Measurements from ENCODE around the gene METAP2.

Gene METAP2

DNA sequence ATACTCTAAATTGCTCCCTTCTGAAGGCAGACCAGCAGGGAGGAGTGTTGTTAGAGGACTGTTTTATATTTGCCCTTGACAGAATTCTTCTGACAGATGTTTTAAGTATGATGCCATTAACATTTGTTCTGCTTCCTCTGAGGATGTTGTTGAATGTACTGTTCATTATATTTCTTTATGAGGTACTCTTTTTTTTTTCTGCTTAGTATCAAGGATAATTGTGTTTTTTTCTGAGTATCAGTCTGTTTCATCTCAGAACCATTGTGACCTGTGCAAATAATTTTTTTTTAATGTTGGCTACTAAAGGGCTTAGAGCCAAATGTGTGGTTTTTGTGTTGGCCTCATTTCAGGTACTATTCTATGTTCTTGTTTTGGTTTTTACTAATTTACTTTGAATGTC is 10.6 kb downstream of the METAP2 start:
- TF ChIP-seq, protein P1, sequence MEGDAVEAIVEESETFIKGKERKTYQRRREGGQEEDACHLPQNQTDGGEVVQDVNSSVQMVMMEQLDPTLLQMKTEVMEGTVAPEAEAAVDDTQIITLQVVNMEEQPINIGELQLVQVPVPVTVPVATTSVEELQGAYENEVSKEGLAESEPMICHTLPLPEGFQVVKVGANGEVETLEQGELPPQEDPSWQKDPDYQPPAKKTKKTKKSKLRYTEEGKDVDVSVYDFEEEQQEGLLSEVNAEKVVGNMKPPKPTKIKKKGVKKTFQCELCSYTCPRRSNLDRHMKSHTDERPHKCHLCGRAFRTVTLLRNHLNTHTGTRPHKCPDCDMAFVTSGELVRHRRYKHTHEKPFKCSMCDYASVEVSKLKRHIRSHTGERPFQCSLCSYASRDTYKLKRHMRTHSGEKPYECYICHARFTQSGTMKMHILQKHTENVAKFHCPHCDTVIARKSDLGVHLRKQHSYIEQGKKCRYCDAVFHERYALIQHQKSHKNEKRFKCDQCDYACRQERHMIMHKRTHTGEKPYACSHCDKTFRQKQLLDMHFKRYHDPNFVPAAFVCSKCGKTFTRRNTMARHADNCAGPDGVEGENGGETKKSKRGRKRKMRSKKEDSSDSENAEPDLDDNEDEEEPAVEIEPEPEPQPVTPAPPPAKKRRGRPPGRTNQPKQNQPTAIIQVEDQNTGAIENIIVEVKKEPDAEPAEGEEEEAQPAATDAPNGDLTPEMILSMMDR (IDR thresholded peaks at IDR 0.05; ENCODE audit: insufficient read depth, low read depth, low read length, missing control alignments) = no peak
- DNase-seq (ENCODE audit: low read depth) = no peak
- H3K4me3 ChIP-seq (ENCODE audit: low read length) = no peak overlapping the region

DNA sequence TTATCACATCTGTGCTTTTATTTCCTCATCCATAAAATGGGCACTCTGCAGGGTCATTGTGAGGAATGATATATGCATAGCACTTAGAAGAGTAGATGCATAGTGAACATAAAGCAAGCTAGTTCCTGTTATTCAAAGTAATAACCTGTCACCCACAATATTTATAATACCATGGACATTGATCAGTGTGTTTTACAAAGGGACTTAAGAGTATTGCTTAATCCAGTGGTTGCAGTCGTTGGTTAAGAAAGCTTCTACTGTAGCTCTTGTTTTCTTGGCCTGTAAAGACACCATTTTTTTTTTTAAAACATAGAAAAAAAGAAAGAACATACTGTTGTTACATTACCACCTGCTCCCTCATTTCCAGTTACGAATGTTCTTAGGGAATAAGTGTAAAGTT is 13.1 kb downstream of the METAP2 start:
- DNase-seq (ENCODE audit: low read depth) = no peak
- no peak overlapping the region for H3K4me3 ChIP-seq (ENCODE audit: low read length)
- TF ChIP-seq, protein P1 (IDR thresholded peaks at IDR 0.05; ENCODE audit: insufficient read depth, low read depth, low read length, missing control alignments) = no peak

DNA sequence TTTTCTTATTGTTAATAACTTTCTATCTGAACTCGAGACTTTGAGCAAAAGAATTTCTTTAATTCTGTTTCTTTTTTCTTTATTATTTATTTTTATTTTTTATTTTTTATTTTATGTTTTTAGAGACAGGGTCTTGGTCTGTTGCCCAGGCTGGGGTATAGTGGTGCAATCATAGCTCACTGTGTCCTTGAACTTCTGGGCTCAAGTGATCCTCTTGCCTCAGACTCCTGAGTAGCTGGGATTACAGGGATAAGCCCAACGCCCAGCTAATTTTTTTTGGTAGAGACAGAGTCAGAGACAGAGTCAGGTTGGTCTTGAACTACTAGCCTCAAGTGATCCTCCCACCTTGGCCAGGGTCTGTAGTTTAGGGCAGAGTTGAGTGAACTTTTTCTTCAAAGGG is 18.5 kb downstream of the METAP2 start:
- no peak for DNase-seq (ENCODE audit: low read depth)
- TF ChIP-seq, protein P1 (IDR thresholded peaks at IDR 0.05; ENCODE audit: insufficient read depth, low read depth, low read length, missing control alignments) = no peak
- no peak overlapping the region for H3K4me3 ChIP-seq (ENCODE audit: low read length)

DNA sequence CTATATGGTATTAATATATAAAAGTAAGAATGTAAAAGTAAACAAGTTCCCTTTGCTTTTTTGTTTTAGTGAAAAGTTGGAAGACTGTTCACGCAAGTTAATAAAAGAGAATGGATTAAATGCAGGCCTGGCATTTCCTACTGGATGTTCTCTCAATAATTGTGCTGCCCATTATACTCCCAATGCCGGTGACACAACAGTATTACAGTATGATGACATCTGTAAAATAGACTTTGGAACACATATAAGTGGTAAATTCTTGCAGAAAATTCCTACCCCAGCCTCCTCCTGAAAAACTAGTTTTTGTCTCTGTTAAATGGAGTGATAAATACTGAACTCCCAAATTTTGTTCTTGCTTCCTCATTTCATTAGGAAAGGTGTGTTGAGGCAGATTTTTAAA is 20.9 kb downstream of the METAP2 start:
- H3K4me3 ChIP-seq (ENCODE audit: low read length) = no peak overlapping the region
- no peak for DNase-seq (ENCODE audit: low read depth)
- TF ChIP-seq, protein P1 (IDR thresholded peaks at IDR 0.05; ENCODE audit: insufficient read depth, low read depth, low read length, missing control alignments) = no peak

DNA sequence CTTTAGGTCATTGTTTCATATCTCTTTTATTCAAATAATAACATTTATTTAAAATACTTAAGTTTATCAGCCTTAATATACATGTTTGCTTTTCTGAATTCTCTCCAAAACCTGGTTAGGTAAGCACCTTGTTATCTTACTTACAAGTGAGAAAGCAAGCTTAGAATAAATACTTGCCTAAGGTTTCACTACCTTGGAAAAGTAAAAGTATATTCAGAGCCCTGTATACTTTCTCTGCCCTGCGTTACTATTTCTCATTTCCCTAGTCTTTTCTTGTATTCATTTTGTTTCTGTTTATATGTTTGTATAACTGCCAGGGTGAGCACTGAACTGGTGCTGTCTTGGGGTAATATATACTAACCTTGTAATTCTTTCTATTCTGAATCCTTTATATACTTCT is 21.5 kb downstream of the METAP2 start:
- TF ChIP-seq, protein P1 (IDR thresholded peaks at IDR 0.05; ENCODE audit: insufficient read depth, low read depth, low read length, missing control alignments) = no peak
- DNase-seq (ENCODE audit: low read depth) = no peak
- H3K4me3 ChIP-seq (ENCODE audit: low read length) = no peak overlapping the region

DNA sequence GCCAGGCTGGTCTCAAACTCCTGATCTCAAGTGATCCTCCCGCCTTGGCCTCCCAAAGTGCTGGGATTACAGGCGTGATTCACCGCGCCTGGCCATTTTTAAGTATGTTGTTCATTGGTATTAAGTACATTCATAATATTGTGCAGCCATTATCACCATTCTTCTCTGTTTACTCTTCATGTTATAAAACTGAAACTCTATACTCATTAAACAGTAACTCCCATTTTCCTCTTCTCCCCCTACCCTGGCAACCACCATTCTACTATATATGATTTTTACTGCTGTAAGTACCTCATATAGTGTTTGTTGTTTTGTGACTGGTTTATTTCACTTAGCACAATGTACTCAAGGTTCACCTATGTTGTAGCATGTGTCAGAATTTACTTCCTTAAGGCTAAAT is 23.1 kb downstream of the METAP2 start:
- no peak overlapping the region for H3K4me3 ChIP-seq (ENCODE audit: low read length)
- DNase-seq (ENCODE audit: low read depth) = no peak
- TF ChIP-seq, protein P1 (IDR thresholded peaks at IDR 0.05; ENCODE audit: insufficient read depth, low read depth, low read length, missing control alignments) = no peak

DNA sequence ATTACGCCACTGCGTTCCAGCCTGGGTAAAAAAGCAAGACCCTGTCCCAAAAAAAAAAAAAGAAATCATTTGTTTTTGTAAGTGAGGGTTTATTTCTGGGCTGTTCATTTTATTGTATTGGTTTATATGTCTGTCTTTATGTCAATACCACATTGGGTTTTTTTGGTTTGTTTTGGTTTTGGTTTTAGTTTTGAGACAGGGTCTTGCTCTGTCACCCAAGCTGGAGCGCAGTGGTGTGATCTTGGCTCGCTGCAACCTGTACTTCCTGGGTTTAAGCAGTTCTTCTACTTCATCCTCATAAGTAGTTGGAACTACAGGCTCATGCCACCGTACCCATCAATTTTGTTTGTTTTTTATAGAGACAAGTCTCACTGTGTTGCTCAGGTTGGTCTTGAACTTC is 25.0 kb downstream of the METAP2 start:
- TF ChIP-seq, protein P1 (IDR thresholded peaks at IDR 0.05; ENCODE audit: insufficient read depth, low read depth, low read length, missing control alignments) = no peak
- DNase-seq (ENCODE audit: low read depth) = no peak
- H3K4me3 ChIP-seq (ENCODE audit: low read length) = no peak overlapping the region
